PC-3 (cell line): Measurements from ENCODE around the gene NTHL1.

Source experiments
- EZH2 ChIP-seq: fragments of 300-600 bp; sonication (generic); IDR thresholded peaks from one replicate; pipeline ENCODE4 v1.6.1; 2017; ENCODE audit warnings: antibody characterized with exemption, mild to moderate bottlenecking, low read length; ENCODE audit not compliant: unreplicated experiment
- EZH2phosphoT487 ChIP-seq: fragments of 300-600 bp; sonication (generic); IDR thresholded peaks from 2 replicates; pipeline ENCODE4 v1.6.1; 2018; ENCODE audit warnings: mild to moderate bottlenecking, antibody characterized with exemption, low read length, borderline replicate concordance
- TF ChIP-seq, protein P1 (sequence below): fragments of 300-600 bp; sonication (generic); conservative IDR thresholded peaks from 2 replicates; pipeline ENCODE4 v1.5.1; 2017; ENCODE audit warnings: antibody characterized with exemption, low read depth, mild to moderate bottlenecking, low read length

DNA sequence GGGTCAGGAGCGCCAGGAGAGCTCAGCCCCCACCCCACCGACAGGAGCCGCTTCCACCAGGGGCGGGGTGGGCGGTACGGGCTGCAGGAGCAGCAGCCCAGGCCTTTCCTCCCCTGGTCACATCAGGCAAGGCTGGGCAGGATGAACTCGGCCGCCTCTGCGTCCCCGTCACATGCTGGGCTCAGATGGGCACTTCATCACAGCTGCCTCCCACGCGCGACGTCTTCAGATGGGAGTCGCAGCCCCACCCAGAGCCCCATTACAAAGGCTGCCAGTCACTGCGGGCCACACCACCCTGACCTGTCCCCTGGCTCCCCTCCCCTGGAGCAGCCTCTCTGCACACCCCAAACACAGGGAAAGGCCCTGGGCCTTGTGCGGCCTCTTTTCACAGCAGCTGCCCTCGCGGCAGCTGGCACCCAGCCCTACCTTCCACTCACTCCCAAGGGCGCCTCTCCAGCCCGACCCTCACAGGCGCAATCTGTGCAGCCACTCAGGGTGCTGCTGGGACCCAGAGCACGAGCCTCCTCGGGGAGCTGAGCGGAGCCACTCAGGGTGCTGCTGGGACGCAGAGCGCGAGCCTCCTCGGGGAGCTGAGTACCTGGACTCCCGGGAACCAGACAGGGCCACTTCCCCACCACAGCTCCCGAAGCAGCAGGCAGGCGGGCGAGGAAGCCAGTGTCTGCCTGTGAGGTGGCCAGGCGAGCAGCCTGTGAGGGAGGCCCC lies 42.7 kb downstream of the NTHL1 start:
- TF ChIP-seq, protein P1, sequence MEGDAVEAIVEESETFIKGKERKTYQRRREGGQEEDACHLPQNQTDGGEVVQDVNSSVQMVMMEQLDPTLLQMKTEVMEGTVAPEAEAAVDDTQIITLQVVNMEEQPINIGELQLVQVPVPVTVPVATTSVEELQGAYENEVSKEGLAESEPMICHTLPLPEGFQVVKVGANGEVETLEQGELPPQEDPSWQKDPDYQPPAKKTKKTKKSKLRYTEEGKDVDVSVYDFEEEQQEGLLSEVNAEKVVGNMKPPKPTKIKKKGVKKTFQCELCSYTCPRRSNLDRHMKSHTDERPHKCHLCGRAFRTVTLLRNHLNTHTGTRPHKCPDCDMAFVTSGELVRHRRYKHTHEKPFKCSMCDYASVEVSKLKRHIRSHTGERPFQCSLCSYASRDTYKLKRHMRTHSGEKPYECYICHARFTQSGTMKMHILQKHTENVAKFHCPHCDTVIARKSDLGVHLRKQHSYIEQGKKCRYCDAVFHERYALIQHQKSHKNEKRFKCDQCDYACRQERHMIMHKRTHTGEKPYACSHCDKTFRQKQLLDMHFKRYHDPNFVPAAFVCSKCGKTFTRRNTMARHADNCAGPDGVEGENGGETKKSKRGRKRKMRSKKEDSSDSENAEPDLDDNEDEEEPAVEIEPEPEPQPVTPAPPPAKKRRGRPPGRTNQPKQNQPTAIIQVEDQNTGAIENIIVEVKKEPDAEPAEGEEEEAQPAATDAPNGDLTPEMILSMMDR: no peak
- no peak for TF ChIP-seq EZH2
- TF ChIP-seq EZH2phosphoT487: no peak
